ENCODE data around the gene VWC2L. TPM values are rescaled to one million over a fixed set of nuclear protein-coding genes. Genes with fewer than 3 reads are reported as not detected.

The VWC2L gene
- total RNA-seq, 1 experiment from 2014 or later: not detected

- no peak for TF ChIP-seq CTCF (IDR thresholded peaks at IDR 0.05; ENCODE audit: insufficient read depth in 1 of 2, low read depth in 1 of 2, low read length in 1 of 2, severe bottlenecking in 1 of 2, unreplicated experiment in 1 of 2)
- DNase-seq: no peak
- CTCF ChIA-PET: no interaction called here
- H3K9me3 ChIP-seq: no peaks in the 10 kb centered on the region
- no peak overlapping the region for H3K4me3 ChIP-seq (ENCODE audit: low read depth, low read length)
- no peaks in the 10 kb centered on the region for H3K4me1 Mint-ChIP-seq (ENCODE audit: low read depth, unreplicated experiment)
- H3K27me3 ChIP-seq (replicated peaks; ENCODE audit: control insufficient read depth, insufficient read depth, low read length): no peaks in the 10 kb centered on the region
- no TSS peak for BruUV-seq (replicated peaks)
- H3K36me3 Mint-ChIP-seq (ENCODE audit: insufficient read depth, unreplicated experiment): no peaks in the 10 kb centered on the region
- H3K9me3 Mint-ChIP-seq (ENCODE audit: unreplicated experiment): no peaks in the 10 kb centered on the region
- H3K27me3 Mint-ChIP-seq (ENCODE audit: insufficient read depth, unreplicated experiment): no peaks in the 10 kb centered on the region
- H3K36me3 ChIP-seq (ENCODE audit: control insufficient read depth, insufficient read depth, low read length): no peaks in the 10 kb centered on the region
- POLR2A ChIA-PET: no interaction called here
- no peak overlapping the region for H3K27ac Mint-ChIP-seq (ENCODE audit: unreplicated experiment)
- no peaks in the 10 kb centered on the region for H3K4me1 ChIP-seq
- intact Hi-C loops (cut with micrococcal nuclease; ENCODE audit: unreplicated experiment): no loop called here
- H3K4me3 Mint-ChIP-seq (ENCODE audit: unreplicated experiment): no peak overlapping the region
These were observed 17.1 kb upstream of the VWC2L start for GRCh38 chr2:214393796-214394195.

- no peaks in the 10 kb centered on the region for H3K36me3 ChIP-seq (ENCODE audit: control insufficient read depth, insufficient read depth, low read length)
- H3K4me1 ChIP-seq: no peaks in the 10 kb centered on the region
- Mint-ChIP-seq H3K9me3 (ENCODE audit: unreplicated experiment) (no peaks in the 10 kb centered on the region), H3K27me3 (ENCODE audit: insufficient read depth, unreplicated experiment) (no peaks in the 10 kb centered on the region), H3K4me3 (ENCODE audit: unreplicated experiment) (no peak overlapping the region), H3K36me3 (ENCODE audit: insufficient read depth, unreplicated experiment) (no peaks in the 10 kb centered on the region), H3K4me1 (ENCODE audit: low read depth, unreplicated experiment) (no peaks in the 10 kb centered on the region), H3K27ac (ENCODE audit: unreplicated experiment) (no peak overlapping the region)
- no peaks in the 10 kb centered on the region for H3K27me3 ChIP-seq (replicated peaks; ENCODE audit: control insufficient read depth, insufficient read depth, low read length)
- ChIA-PET CTCF (no interaction called here), POLR2A (no interaction called here)
- no peak for TF ChIP-seq CTCF (IDR thresholded peaks at IDR 0.05; ENCODE audit: insufficient read depth in 1 of 2, low read depth in 1 of 2, low read length in 1 of 2, severe bottlenecking in 1 of 2, unreplicated experiment in 1 of 2)
- intact Hi-C loops (cut with micrococcal nuclease; ENCODE audit: unreplicated experiment): no loop called here
- BruUV-seq (replicated peaks): no TSS peak
- H3K4me3 ChIP-seq (ENCODE audit: low read depth, low read length): no peak overlapping the region
- no peaks in the 10 kb centered on the region for H3K9me3 ChIP-seq
- DNase-seq: no peak
These were observed 15.8 kb upstream of the VWC2L start for GRCh38 chr2:214395040-214395439.

- no peak overlapping the region for H3K4me3 Mint-ChIP-seq (ENCODE audit: unreplicated experiment)
- H3K36me3 Mint-ChIP-seq (ENCODE audit: insufficient read depth, unreplicated experiment): no peaks in the 10 kb centered on the region
- H3K4me1 ChIP-seq: no peaks in the 10 kb centered on the region
- H3K36me3 ChIP-seq (ENCODE audit: control insufficient read depth, insufficient read depth, low read length): no peaks in the 10 kb centered on the region
- CTCF ChIA-PET: no interaction called here
- H3K27me3 Mint-ChIP-seq (ENCODE audit: insufficient read depth, unreplicated experiment): no peaks in the 10 kb centered on the region
- TF ChIP-seq CTCF (IDR thresholded peaks at IDR 0.05; ENCODE audit: insufficient read depth in 1 of 2, low read depth in 1 of 2, low read length in 1 of 2, severe bottlenecking in 1 of 2, unreplicated experiment in 1 of 2): no peak
- no peaks in the 10 kb centered on the region for H3K27me3 ChIP-seq (replicated peaks; ENCODE audit: control insufficient read depth, insufficient read depth, low read length)
- H3K27ac Mint-ChIP-seq (ENCODE audit: unreplicated experiment): no peak overlapping the region
- intact Hi-C loops (cut with micrococcal nuclease; ENCODE audit: unreplicated experiment): no loop called here
- POLR2A ChIA-PET: no interaction called here
- no TSS peak for BruUV-seq (replicated peaks)
- no peaks in the 10 kb centered on the region for H3K9me3 Mint-ChIP-seq (ENCODE audit: unreplicated experiment)
- no peak overlapping the region for H3K4me3 ChIP-seq (ENCODE audit: low read depth, low read length)
- no peaks in the 10 kb centered on the region for H3K4me1 Mint-ChIP-seq (ENCODE audit: low read depth, unreplicated experiment)
- H3K9me3 ChIP-seq: no peaks in the 10 kb centered on the region
- DNase-seq: no peak
These were observed 9.3 kb upstream of the VWC2L start for GRCh38 chr2:214401580-214401979.
